Stimulated activated CD4-positive, alpha-beta T cell treated with anti-CD3 and anti-CD28 coated beads, Interleukin-4, amount 100 ng/mL, for 24 hours (primary cell): ENCODE measurements around the gene XRCC1.
A peak's percentile ranks its signal among the peaks of the same experiment; 100 is the strongest.

Source experiments
- DNase-seq: peaks from one replicate; pipeline ENCODE4 v3.0.0-alpha.2; 2020

XRCC1 gene

DNA sequence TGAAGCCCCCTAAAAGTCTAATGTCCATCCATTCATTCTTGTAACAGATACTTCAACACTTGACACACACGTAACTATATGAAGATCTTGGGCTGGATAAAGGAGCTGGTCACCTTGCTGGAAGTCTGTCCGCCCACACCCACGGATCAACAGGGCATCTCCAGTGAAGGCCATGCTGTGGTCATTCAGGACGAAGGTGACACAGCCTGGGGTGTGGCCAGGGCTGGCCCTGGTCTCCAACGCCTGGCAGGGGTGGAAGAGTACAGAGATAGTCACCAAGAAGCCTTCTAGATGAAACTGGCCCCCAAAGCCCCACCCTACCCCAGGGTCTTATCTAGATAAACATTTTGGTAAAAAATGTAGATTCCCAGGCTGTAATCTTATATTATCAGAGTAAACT lies 64.0 kb downstream of the XRCC1 start:
- DNase-seq, result no peak

DNA sequence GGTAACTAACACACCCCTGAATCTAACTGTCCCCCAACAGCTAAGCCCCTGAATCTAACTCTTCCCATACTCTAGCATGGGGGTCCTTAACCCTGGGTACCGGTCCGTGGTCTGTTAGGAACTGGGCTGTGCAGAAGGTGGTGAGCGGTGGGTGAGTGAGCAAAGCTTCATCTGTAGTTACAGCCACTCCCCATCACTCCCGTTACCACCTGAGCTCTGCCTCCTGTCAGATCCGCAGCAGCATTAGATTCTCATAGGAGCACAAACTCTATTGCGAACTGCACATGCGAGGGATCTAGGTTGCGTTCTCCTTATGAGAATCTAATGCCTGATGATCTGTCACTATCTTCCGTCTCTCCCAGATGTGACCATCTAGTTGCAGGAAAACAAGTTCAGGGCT lies 64.6 kb downstream of the XRCC1 start:
- no peak for DNase-seq

DNA sequence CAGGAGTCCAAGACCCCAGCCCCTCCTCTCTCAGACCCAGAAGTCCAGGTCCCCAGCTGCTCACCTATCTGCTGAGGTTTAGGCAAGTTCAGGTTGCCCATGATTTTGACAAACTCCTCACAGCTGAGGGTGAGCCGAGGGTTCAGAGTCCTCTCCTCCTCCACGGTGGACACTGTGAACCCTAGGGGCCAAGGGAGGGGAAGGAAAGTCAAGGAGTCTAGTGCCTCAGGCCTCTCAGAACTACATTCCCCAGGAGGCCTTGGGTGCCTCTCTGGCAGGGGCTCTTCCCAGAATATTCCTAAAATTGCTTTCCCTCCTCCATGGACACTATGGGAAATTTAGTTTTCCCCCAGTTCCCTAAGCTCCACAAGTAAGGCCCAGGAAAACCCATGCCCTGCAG lies 67.4 kb downstream of the XRCC1 start:
- DNase-seq, result no peak

DNA sequence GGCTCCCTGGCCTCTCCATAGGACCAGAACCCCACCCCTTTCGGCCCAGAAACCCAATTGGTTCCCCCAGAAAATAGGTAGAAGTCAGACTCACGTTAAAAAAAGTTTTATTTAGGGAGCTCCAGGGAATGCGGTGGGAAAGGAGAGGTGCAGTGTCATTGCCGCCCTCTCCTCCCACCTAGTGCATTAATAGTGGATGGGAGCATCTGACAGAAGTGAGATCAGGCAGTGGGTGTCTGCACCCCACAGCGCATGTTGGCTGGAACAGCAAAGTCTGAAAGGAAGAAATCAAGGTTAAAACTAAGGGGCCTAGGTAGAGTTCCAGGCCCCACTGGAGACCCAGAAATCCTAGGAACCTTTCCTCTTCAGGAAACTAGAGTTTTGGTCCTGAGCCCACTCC lies 68.7 kb downstream of the XRCC1 start:
- no peak for DNase-seq

DNA sequence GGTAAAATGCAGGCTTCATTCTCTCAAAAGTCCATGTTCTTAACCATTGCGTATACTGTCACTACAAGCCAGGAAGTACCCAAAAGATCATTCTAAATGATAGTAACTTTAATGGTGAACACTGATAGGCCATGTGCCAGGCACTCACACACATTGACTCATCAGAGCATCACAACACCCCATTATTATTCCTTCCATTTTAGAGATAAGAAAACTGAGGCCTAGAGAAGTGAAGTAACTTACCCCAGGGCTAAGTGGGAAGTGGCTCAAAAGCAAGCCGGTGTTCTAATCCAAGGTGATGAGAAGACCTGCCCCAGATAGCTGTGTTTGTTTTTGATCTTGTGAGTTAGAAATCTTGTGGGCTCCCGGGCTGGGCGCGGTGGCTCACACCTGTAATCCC lies 69.4 kb downstream of the XRCC1 start:
- DNase-seq, result no peak

DNA sequence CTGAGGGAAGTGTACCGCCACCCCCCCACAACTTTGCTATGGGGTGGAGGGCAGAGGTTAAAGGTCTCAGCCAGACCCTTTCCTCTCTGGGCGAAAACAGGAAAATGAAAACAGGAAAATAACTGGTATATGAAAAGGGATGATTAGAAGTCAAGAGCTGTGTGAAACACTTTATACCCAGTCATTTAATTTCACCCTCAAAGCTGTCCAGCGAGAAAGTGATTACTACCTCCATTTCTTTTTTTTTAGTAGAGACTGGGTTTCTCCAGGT lies 70.2 kb downstream of the XRCC1 start:
- no peak for DNase-seq

DNA sequence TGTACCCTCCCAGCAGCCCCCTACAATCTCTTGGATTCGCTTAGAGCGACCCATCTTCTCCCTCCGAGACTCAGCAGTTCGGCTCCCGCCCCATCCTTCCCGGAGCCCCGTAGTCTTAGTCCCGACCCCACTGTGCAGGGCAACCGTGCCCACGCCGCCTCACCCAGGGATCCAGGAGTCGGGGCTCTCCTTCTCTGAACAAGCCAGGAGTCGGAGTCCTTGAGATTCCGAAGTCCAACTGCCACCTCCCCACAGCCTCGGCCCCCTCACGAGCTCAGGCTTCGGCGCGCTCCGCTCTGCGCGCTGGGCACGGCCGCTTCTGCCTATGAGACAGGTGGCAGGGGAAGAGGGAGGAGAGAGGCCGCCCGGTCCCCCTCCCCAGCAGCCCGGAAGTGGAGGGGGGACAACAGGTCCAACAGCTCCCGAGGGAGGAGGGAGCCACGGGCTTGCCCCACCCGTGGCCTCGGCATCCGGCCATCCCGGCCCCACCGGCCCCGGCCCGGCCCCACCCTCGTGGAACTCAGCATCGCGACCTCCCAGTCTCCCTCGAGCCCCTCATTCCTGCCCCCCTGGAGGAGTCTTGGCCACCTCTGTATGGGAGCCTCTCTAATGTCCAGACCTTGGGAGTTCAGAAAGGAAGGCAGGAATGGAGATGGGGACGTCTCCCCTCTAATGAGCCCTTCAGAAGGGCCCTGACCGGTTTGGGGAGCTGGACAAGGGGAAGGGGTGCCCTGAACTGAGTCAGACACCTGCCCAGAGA lies 70.7 kb downstream of the XRCC1 start, which contains the start of gene PHLDB3:
TSS of gene PHLDB3 (minus strand) at position 321 of the 760 bp plus-strand sequence. CDS start 628 bp downstream, outside the sequence.
- DNase-seq, result peak; percentile 52

DNA sequence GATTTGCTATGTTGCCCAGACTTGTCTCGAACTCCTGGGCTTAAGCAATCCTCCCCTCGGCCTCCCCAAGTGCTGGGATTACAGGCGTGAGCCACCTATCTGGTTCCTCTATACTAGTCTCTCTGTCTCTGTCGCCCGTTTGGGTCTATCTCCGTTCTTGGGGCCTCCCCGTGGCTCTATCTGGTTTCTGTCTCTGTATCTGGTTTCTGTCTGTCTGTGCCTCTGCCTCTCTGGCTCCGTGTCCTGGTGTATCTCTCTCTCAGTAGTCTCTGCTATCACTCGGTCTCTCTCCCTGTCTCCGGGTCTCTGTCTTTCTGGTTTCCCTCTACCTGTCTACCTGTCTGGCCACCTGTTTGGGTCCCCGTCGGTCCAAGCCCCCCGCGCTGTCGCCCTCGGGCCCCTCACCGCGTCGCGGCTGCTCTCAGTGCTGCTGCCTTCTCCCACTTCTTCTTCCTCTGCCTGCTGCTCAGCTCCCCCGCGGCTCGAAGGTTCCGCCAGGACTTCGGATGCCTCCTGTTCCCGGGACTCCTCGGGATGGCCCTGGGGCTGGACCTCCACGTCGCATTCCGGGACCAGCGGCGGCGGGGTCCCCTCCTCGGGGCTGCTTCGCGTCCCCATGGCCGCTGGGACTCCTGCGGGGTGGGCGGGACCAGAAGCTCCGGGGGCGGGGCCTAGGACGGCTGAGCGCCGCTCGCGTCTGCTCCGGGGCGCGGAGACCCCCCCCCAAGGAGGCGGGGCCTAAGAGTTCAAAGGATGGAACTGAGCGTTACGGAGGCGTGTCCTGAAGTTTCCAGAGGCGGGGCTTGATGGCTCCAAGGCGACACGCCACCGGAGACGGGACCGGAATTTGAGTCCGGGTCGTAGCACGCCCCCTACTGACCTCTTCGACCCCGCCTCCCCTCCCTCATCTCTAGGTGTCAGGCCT lies 71.6 kb downstream of the XRCC1 start:
- peak; percentile 98 for DNase-seq

DNA sequence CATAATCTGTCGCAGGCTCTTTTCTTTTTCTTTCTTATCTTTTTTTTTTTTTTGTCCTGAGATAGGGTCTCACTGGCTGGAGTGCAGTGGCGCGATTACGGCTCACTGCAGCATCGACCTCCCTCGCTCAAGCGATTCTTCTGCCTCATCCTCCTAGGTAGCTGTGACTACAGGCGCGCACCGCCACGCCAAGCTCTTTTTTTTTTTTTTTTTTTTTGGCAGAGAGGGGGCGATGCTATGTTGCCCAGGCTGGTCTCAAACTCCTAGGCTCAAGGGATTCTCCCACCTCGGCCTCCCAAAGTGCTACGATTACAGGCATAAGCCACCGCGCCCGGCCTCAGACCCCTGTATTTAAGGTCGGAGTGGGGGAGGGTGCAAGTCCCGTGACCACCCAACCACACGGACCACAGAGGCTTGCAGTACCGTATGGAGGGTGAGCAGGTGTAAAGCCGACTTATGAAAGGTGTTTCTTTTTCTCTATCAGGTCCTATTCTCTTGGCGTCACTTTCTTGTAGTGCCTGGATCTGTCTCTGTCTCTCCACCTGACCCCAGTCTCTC lies 72.8 kb downstream of the XRCC1 start:
- DNase-seq, result no peak

DNA sequence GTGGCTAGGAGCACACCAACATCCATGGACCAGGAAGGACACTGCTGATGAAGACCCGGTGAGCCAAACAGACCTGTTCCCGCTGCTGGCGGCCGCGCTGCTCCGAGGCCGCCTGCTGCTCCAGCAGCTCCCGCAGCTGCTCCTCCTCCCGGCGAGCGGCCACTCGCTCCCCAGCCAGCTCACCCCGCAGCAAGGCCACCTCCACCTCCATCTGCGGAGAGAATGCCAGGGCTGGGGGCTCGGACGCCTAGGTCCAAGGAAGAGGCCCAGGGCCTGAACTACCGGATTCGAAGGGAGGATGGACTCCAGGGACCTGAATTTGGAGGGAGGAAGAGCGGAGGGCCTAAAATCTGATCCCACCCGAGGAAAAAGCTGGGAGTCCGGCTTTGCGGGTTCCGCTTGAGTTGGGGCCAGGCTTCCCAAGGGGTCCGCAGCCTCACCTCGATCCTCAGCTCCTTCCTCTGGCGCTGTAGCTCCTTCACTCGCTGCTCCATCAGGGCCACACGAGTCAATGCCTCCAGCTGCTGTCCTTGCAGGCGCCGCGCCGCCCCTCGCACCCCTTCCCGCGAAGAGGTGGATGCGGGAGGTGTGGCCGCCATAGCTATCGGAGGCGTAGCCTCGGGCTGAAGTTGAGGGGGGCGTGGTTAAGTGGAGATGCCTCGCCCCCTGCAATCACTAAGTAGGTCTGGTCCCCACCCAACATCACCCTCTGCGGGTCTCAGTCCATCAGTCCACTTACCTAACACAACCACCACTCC lies 73.5 kb downstream of the XRCC1 start:
- DNase-seq, result no peak

DNA sequence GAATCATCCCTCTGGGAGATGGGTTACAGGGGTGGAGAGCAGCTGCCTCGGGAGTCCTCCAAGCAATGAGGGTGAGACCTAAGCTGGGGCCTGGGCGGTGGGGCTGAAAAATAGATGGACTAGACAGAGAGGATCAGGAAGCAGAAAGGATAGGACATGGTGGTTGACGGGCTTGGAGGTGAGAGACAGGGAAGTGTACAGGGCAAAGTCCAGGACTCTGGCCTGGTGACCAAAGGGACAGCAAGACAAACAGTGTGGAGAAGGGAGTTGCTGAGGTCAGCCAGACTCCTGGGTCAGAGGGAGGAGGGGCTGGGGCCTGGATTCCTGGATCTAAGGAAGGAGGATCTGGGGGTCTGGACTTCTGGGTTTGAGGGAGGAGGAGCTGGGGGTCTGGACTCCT lies 76.3 kb downstream of the XRCC1 start:
- DNase-seq, result no peak

DNA sequence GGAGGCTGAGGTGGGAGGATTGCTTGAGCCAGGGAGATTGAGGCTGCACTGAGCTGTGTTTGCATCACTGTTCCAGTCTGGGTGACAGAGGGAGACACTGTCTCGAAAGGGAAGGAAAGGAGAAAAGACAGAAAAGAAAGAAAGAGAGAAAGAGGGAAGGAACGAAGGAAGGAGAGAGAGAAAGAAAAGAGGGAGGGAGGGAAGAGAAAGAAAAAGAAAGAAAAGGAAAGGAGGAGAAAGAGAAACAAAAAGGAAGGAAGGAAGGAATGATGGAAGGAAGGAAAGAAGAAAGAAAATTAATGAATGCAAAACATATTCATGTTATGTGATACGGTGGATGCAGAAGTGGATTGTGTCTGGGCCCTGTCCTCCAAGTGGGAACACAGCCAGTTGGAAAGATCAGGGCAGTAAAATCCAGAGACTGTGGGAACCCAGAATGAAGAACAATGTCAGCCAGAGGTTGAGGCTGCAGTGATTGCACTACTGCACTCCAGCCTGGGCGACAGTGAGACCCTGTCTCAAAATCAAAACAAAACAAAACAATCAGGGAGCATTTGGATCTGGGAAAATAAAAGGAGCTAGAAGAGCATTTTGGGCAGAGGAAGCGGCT lies 77.0 kb downstream of the XRCC1 start:
- no peak for DNase-seq

DNA sequence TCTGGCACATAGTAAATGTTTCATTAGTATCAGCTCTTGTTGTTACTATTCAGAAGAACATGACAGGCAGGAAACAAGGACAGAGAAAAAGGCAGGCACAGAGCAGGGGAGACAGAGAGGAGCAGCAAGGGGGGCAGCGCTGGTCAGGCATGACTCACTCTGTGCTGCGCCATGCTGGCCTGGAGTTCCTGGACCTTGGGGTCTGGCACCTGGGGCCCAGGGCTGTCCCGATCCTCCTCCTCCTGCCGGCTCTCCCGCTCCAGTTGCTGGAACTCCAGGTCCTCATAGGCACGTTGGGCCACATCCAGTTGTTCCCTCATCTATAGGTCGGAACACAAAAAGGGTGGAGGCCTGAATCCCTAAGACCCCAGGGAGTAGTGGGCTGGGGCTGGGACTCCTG lies 78.4 kb downstream of the XRCC1 start:
- DNase-seq, result no peak

DNA sequence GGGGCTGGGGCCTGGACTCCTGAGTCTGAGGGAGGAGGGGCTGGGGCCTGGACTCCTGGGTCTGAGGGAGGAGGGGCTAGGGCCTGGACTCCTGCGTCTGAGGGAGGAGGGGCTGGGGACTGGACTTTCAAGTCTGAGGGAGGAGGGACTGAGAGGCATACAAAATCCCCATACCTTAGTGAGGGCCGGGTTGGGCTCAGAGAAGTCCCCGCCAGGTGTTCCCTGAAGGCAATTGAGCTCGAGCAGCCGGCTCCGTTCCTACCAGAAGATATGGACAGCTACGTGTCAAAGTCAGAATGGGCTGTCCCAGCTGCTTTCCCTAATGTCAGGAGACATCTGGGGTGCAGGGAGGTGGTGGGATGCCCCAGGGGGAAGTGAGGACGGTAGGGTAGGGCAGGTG lies 80.2 kb downstream of the XRCC1 start:
- DNase-seq, result no peak
